ENCODE measurements around the gene PARK7.

Gene PARK7

DNA sequence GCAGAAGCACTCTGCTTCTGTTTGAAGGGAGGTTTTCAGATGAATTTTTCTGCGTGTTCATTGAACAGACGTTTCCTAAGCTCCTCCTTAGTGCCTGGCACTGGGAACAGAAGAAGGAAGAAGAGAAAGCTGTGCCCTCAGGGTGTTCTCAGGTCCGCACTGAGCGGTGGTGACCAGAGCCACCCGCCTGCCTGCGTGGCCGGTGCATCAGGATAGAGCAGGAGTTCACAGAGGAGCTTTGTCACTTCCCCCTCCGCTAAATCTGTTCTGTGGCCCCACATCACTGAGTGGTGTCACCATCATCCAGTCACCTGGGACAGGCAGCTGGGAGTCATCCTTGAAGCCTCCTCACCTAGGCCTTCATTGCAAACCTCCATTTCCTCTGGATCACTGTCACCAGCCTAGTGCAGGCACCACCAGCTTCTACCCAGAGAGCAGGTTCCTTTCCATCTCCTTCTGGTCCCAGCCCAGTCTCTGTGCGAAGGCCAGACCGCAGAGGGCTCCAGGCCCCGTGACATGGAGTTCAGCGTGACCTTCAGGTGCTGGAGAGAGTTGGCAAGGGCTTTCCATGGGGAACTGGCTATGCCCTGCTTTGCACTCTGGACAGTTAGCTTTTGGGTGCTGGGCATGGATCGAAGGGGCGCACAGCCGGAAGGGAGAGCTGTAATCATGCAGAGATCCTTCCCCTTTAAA, 21.7 kb downstream of the PARK7 start:
- Histone ChIP-seq H3K9me3 (ENCODE audit: control insufficient read depth, insufficient read depth, low read length) (no peaks in the 10 kb centered on the region), H3F3A (ENCODE audit: control insufficient read depth, insufficient read depth) (peaks cover 3% of the 10 kb centered on the region; the same call in 1 of the 2 replicates), H3K27ac (ENCODE audit: low read depth, low read length) (no peak overlapping the region), H3K9me2 (replicated peaks; ENCODE audit: control insufficient read depth, low read length) (no peaks in the 10 kb centered on the region), H3K36me3 (ENCODE audit: control insufficient read depth, low read length) (peaks cover 68% of the 10 kb centered on the region), H3K79me2 (ENCODE audit: control insufficient read depth, low read length) (peaks cover 7% of the 10 kb centered on the region), H4K20me1 (ENCODE audit: control insufficient read depth, insufficient read depth, low read depth, low read length) (0 out of 2 replicates have a peak, but pooled peaks cover 4% of the 10 kb centered on the region), H3K4me3 (ENCODE audit: low read length) (no peak overlapping the region), H3K4me1 (ENCODE audit: control insufficient read depth, low read length) (peaks cover 4% of the 10 kb centered on the region; the same call in 1 of the 2 replicates), H3K4me2 (ENCODE audit: low read length) (no peak overlapping the region), H3K27me3 (ENCODE audit: control insufficient read depth, low read length) (no peaks in the 10 kb centered on the region)
- TF ChIP-seq EZH2phosphoT487 (IDR thresholded peaks at IDR 0.05; ENCODE audit: borderline replicate concordance, low read length) = no peak
- TF ChIP-seq, protein P1, sequence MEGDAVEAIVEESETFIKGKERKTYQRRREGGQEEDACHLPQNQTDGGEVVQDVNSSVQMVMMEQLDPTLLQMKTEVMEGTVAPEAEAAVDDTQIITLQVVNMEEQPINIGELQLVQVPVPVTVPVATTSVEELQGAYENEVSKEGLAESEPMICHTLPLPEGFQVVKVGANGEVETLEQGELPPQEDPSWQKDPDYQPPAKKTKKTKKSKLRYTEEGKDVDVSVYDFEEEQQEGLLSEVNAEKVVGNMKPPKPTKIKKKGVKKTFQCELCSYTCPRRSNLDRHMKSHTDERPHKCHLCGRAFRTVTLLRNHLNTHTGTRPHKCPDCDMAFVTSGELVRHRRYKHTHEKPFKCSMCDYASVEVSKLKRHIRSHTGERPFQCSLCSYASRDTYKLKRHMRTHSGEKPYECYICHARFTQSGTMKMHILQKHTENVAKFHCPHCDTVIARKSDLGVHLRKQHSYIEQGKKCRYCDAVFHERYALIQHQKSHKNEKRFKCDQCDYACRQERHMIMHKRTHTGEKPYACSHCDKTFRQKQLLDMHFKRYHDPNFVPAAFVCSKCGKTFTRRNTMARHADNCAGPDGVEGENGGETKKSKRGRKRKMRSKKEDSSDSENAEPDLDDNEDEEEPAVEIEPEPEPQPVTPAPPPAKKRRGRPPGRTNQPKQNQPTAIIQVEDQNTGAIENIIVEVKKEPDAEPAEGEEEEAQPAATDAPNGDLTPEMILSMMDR (IDR thresholded peaks at IDR 0.05; ENCODE audit: low read depth, low read length, poor library complexity, severe bottlenecking) = no peak

DNA sequence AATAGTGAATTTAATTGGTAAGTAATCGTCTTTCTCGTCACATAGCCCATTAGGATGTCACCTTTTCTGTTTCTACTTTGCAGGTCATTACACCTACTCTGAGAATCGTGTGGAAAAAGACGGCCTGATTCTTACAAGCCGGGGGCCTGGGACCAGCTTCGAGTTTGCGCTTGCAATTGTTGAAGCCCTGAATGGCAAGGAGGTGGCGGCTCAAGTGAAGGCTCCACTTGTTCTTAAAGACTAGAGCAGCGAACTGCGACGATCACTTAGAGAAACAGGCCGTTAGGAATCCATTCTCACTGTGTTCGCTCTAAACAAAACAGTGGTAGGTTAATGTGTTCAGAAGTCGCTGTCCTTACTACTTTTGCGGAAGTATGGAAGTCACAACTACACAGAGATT, 23.3 kb downstream of the PARK7 start:
- peaks cover 54% of the 10 kb centered on the region for H3K36me3 ChIP-seq (ENCODE audit: control insufficient read depth, low read length)
- H3K27ac ChIP-seq (ENCODE audit: low read depth, low read length) = no peak overlapping the region
- H3F3A ChIP-seq (ENCODE audit: control insufficient read depth, insufficient read depth) = peaks cover 3% of the 10 kb centered on the region; the same call in 1 of the 2 replicates
- H3K4me3 ChIP-seq (ENCODE audit: low read length) = no peak overlapping the region
- H4K20me1 ChIP-seq (ENCODE audit: control insufficient read depth, insufficient read depth, low read depth, low read length) = 0 out of 2 replicates have a peak, but pooled peaks cover 4% of the 10 kb centered on the region
- no peaks in the 10 kb centered on the region for H3K27me3 ChIP-seq (ENCODE audit: control insufficient read depth, low read length)
- H3K4me2 ChIP-seq (ENCODE audit: low read length) = no peak overlapping the region
- peaks cover 4% of the 10 kb centered on the region; the same call in 1 of the 2 replicates for H3K4me1 ChIP-seq (ENCODE audit: control insufficient read depth, low read length)
- no peaks in the 10 kb centered on the region for H3K9me3 ChIP-seq (ENCODE audit: control insufficient read depth, insufficient read depth, low read length)
- no peaks in the 10 kb centered on the region for H3K9me2 ChIP-seq (replicated peaks; ENCODE audit: control insufficient read depth, low read length)
- peaks cover 7% of the 10 kb centered on the region for H3K79me2 ChIP-seq (ENCODE audit: control insufficient read depth, low read length)
- TF ChIP-seq, protein P1 (IDR thresholded peaks at IDR 0.05; ENCODE audit: low read depth, low read length, poor library complexity, severe bottlenecking) = no peak
- TF ChIP-seq EZH2phosphoT487 (IDR thresholded peaks at IDR 0.05; ENCODE audit: borderline replicate concordance, low read length) = no peak

DNA sequence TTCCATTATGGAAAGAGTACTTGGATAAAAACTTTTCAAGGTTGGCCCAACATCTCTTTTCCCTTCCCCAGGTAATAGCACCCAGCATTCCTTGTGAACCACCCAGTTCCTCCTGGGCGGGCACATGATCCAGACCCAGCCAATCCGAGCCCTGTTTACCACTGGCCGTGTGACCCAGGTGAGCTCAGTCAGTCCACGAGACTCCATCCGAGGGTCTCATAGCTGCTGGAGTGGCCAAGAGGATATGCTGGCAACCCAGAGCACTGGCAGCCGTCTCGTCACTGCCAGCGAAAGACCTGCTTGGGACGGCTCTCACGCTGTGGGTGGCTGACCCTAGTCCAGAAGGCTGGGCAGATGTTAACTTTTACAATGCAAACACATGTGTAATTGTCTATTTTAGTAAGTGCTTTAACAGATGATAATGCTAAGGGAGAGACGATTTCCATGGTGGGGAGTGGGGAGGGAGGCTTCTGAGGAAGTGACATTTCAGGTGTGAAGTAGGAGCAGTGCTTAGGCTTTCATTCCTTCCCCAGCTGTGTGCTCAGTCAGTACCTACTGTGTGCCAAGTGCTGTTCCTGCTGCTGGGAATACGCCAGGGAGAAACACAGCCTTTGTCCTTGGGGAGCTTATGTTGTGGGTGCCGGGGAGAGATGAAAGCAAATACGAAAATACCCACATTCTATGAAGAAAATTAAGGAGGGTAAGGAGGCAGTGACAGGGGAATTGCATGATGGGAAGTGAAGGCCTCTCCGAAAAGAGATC, 24.5 kb downstream of the PARK7 start:
- peaks cover 44% of the 10 kb centered on the region for H3K36me3 ChIP-seq (ENCODE audit: control insufficient read depth, low read length)
- 0 out of 2 replicates have a peak, but pooled peaks cover 4% of the 10 kb centered on the region for H4K20me1 ChIP-seq (ENCODE audit: control insufficient read depth, insufficient read depth, low read depth, low read length)
- H3K27ac ChIP-seq (ENCODE audit: low read depth, low read length) = no peak overlapping the region

More for the DNA sequence above, 24.5 kb downstream of the PARK7 start:
- H3K4me3 ChIP-seq (ENCODE audit: low read length) = no peak overlapping the region
- peaks cover 4% of the 10 kb centered on the region; the same call in 1 of the 2 replicates for H3K4me1 ChIP-seq (ENCODE audit: control insufficient read depth, low read length)
- H3K79me2 ChIP-seq (ENCODE audit: control insufficient read depth, low read length) = peaks cover 7% of the 10 kb centered on the region
- no peaks in the 10 kb centered on the region for H3K27me3 ChIP-seq (ENCODE audit: control insufficient read depth, low read length)
- no peak overlapping the region for H3K4me2 ChIP-seq (ENCODE audit: low read length)
- no peaks in the 10 kb centered on the region for H3K9me2 ChIP-seq (replicated peaks; ENCODE audit: control insufficient read depth, low read length)
- no peaks in the 10 kb centered on the region; the same call in 1 of the 2 replicates for H3F3A ChIP-seq (ENCODE audit: control insufficient read depth, insufficient read depth)
- no peaks in the 10 kb centered on the region for H3K9me3 ChIP-seq (ENCODE audit: control insufficient read depth, insufficient read depth, low read length)
- no peak for TF ChIP-seq EZH2phosphoT487 (IDR thresholded peaks at IDR 0.05; ENCODE audit: borderline replicate concordance, low read length)
- TF ChIP-seq, protein P1 (IDR thresholded peaks at IDR 0.05; ENCODE audit: low read depth, low read length, poor library complexity, severe bottlenecking) = no peak

Measured in DOHH2 (cell line).